A673 (cell line): ENCODE measurements around the gene UST.

Experiments
- EZH2 ChIP-seq: fragments of 200-600 bp; sonication (generic); IDR thresholded peaks from 2 replicates; pipeline ENCODE4 v1.6.1; 2017; ENCODE audit warnings: borderline replicate concordance, low read depth, mild to moderate bottlenecking, mixed read lengths, antibody characterized with exemption, low read length; ENCODE audit not compliant: poor library complexity, severe bottlenecking
- TF ChIP-seq, protein P1 (sequence below): fragments of 300-800, 200-600 bp; sonication (generic); conservative IDR thresholded peaks from 2 replicates; pipeline ENCODE4 v1.5.1; 2017; ENCODE audit warnings: low read depth, mild to moderate bottlenecking, antibody characterized with exemption, low read length, moderate library complexity, mixed read lengths

DNA sequence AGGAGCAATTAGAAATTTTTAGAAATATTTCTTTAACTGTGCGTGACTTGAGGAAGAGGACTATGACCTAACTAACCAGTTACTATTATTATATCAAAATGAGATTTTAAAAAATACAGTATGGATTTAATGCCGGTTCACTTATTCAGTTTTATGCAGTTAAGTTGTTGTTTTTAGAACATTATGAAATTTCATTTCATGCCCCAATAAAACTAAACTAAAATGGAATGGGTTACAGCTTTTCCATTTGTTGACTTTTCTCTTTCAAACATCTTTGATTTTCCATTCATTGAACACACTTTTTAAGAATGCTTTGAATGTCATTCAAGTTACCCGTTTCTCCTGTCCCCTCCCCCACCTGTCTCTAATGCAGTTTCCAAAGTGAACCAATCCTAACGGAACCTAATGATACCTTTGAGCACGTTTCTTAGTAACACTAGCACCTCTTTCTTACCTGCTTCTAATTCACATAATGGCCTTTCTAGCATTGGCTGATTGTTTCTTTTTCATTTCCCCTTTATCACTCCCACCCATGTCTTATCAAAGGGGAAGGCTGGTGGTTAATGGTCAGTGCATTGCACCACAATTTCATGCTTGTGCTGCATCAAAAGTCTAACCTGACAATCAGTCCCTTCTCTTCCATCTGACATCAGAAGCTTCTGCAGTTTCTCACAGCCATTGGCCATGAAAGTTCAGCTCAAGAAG is 308.5 kb downstream of the UST start:
- no peak for TF ChIP-seq EZH2
- TF ChIP-seq, protein P1, sequence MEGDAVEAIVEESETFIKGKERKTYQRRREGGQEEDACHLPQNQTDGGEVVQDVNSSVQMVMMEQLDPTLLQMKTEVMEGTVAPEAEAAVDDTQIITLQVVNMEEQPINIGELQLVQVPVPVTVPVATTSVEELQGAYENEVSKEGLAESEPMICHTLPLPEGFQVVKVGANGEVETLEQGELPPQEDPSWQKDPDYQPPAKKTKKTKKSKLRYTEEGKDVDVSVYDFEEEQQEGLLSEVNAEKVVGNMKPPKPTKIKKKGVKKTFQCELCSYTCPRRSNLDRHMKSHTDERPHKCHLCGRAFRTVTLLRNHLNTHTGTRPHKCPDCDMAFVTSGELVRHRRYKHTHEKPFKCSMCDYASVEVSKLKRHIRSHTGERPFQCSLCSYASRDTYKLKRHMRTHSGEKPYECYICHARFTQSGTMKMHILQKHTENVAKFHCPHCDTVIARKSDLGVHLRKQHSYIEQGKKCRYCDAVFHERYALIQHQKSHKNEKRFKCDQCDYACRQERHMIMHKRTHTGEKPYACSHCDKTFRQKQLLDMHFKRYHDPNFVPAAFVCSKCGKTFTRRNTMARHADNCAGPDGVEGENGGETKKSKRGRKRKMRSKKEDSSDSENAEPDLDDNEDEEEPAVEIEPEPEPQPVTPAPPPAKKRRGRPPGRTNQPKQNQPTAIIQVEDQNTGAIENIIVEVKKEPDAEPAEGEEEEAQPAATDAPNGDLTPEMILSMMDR = no peak
